Measurements from ENCODE around the gene SLC6A18.

The SLC6A18 gene

GRCh38 chr5:1261643-1262042, 36.5 kb downstream of the SLC6A18 start:
- Histone ChIP-seq H2AFZ (ENCODE audit: low read length) (no peak overlapping the region), H3K4me1 (ENCODE audit: low read length) (no peaks in the 10 kb centered on the region), H3K4me2 (ENCODE audit: low read depth, low read length) (no peak overlapping the region), H3K79me2 (ENCODE audit: low read length) (no peaks in the 10 kb centered on the region), H3K27ac (ENCODE audit: low read length) (no peak overlapping the region), H3K36me3 (replicated peaks; ENCODE audit: insufficient read depth, low read length) (no peaks in the 10 kb centered on the region), H3K9me2 (replicated peaks; ENCODE audit: insufficient read depth, low read length) (no peaks in the 10 kb centered on the region), H3F3A (ENCODE audit: insufficient read depth, low read length) (no peaks in the 10 kb centered on the region), H3K27me3 (replicated peaks; ENCODE audit: insufficient read depth, low read length) (no peaks in the 10 kb centered on the region), H3K9me3 (replicated peaks; ENCODE audit: insufficient read depth, low read length) (no peaks in the 10 kb centered on the region), H3K9ac (ENCODE audit: low read length) (no peak overlapping the region), H3K4me3 (ENCODE audit: low read length) (no peak overlapping the region), H4K20me1 (ENCODE audit: insufficient read depth, low read length) (no peaks in the 10 kb centered on the region)
- DNase-seq = no peak
- TF ChIP-seq CTCF (IDR thresholded peaks at IDR 0.05; ENCODE audit: low read length) (no peak), EZH2phosphoT487 (IDR thresholded peaks at IDR 0.05; ENCODE audit: low read length) (no peak)

- Histone ChIP-seq H3K9me2 (replicated peaks; ENCODE audit: insufficient read depth, low read length) (no peaks in the 10 kb centered on the region), H3F3A (ENCODE audit: insufficient read depth, low read length) (no peaks in the 10 kb centered on the region), H3K36me3 (replicated peaks; ENCODE audit: insufficient read depth, low read length) (no peaks in the 10 kb centered on the region), H3K4me1 (ENCODE audit: low read length) (no peaks in the 10 kb centered on the region), H3K27ac (ENCODE audit: low read length) (no peak overlapping the region), H3K9ac (ENCODE audit: low read length) (no peak overlapping the region), H3K79me2 (ENCODE audit: low read length) (no peaks in the 10 kb centered on the region), H3K27me3 (replicated peaks; ENCODE audit: insufficient read depth, low read length) (no peaks in the 10 kb centered on the region), H4K20me1 (ENCODE audit: insufficient read depth, low read length) (no peaks in the 10 kb centered on the region), H3K9me3 (replicated peaks; ENCODE audit: insufficient read depth, low read length) (no peaks in the 10 kb centered on the region), H3K4me2 (ENCODE audit: low read depth, low read length) (no peak overlapping the region), H3K4me3 (ENCODE audit: low read length) (no peak overlapping the region), H2AFZ (ENCODE audit: low read length) (no peak overlapping the region)
- no peak for TF ChIP-seq EZH2phosphoT487 (IDR thresholded peaks at IDR 0.05; ENCODE audit: low read length)
- TF ChIP-seq EZH2 (optimal IDR thresholded peaks at IDR 0.05; ENCODE audit: low read depth, low read length) = no peak
- TF ChIP-seq CTCF (IDR thresholded peaks at IDR 0.05; ENCODE audit: low read length) = no peak
- no peak for DNase-seq
Measured at GRCh38 chr5:1262381-1262780, 37.2 kb downstream of the SLC6A18 start.

GRCh38 chr5:1264211-1264610, 39.0 kb downstream of the SLC6A18 start:
- TF ChIP-seq EZH2 (optimal IDR thresholded peaks at IDR 0.05; ENCODE audit: low read depth, low read length) = no peak
- no peak for TF ChIP-seq CTCF (IDR thresholded peaks at IDR 0.05; ENCODE audit: low read length)
- TF ChIP-seq EZH2phosphoT487 (IDR thresholded peaks at IDR 0.05; ENCODE audit: low read length) = no peak
- Histone ChIP-seq H3K9me3 (replicated peaks; ENCODE audit: insufficient read depth, low read length) (no peaks in the 10 kb centered on the region), H3K9ac (ENCODE audit: low read length) (no peak overlapping the region), H4K20me1 (ENCODE audit: insufficient read depth, low read length) (no peaks in the 10 kb centered on the region), H3K4me1 (ENCODE audit: low read length) (peaks cover 8% of the 10 kb centered on the region), H3K4me3 (ENCODE audit: low read length) (no peak overlapping the region), H3K9me2 (replicated peaks; ENCODE audit: insufficient read depth, low read length) (no peaks in the 10 kb centered on the region), H3K79me2 (ENCODE audit: low read length) (no peaks in the 10 kb centered on the region), H3F3A (ENCODE audit: insufficient read depth, low read length) (0 out of 2 replicates have a peak, but pooled peaks cover 4% of the 10 kb centered on the region), H3K36me3 (replicated peaks; ENCODE audit: insufficient read depth, low read length) (no peaks in the 10 kb centered on the region), H2AFZ (ENCODE audit: low read length) (no peak overlapping the region), H3K4me2 (ENCODE audit: low read depth, low read length) (no peak overlapping the region), H3K27ac (ENCODE audit: low read length) (no peak overlapping the region), H3K27me3 (replicated peaks; ENCODE audit: insufficient read depth, low read length) (no peaks in the 10 kb centered on the region)
- no peak for DNase-seq
